GM21526 (cell line): Measurements from ENCODE around the gene ARHGAP5.
"Not testable (repeated sequence)": the region's sequence is repeated elsewhere in the genome, so short reads cannot be mapped to it uniquely, and the experiment has no call there.

Experiments used
- ATAC-seq: cut with Tn5 transposase; IDR thresholded peaks from one replicate; pipeline ENCODE4 v1.9.1; 2021; ENCODE audit warnings: moderate library complexity; ENCODE audit not compliant: unreplicated experiment, low FRiP score

The ARHGAP5 gene

DNA sequence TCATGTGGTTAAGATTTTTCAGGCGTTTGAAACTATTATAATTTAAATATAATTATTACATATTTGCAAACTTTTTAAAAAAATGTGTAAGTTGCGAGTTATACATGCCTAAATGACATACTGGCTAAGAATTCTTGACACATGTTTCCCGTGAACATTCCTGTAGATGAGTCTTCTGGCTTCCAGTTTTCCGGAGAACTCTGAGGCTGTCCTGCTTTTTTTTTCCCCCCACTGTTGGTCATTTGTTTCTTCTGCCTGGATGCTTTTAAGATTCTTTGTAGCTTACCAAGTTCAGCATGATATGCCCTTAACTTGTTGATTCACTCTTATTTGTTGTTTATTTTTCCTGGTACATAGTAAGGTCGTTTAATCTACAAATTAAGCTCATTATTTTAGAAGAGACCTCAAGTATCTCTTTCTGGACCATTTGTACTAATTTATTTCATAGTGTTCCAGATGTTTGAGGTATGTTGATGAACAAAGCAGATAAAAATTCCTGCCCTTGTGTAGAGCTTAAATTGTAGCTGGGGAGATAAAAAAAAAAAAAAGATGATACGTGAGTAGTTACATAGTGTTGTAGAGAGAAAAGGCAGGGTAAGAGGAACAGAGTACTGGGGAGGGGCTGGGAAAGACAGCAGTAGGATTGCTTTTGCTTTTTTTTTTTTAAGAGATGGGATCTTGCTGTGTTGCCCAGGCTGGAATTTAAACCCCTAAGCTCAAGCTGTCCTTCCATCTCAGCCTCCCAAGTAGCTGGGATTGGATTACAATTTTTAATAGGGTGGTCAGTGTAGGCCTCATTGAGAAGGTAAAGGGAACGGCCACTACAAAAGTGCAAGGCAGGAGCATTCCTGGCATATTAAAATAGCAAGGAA is 32.8 kb downstream of the ARHGAP5 start:
- ATAC-seq: no peak

GRCh38 chr14:32110548-32110896 is 33.4 kb downstream of the ARHGAP5 start:
- no peak for ATAC-seq

- ATAC-seq: no peak
These were observed 44.4 kb downstream of the ARHGAP5 start for GRCh38 chr14:32121536-32121935.

- ATAC-seq: no peak
These were observed 44.8 kb downstream of the ARHGAP5 start for GRCh38 chr14:32121948-32122347.

DNA sequence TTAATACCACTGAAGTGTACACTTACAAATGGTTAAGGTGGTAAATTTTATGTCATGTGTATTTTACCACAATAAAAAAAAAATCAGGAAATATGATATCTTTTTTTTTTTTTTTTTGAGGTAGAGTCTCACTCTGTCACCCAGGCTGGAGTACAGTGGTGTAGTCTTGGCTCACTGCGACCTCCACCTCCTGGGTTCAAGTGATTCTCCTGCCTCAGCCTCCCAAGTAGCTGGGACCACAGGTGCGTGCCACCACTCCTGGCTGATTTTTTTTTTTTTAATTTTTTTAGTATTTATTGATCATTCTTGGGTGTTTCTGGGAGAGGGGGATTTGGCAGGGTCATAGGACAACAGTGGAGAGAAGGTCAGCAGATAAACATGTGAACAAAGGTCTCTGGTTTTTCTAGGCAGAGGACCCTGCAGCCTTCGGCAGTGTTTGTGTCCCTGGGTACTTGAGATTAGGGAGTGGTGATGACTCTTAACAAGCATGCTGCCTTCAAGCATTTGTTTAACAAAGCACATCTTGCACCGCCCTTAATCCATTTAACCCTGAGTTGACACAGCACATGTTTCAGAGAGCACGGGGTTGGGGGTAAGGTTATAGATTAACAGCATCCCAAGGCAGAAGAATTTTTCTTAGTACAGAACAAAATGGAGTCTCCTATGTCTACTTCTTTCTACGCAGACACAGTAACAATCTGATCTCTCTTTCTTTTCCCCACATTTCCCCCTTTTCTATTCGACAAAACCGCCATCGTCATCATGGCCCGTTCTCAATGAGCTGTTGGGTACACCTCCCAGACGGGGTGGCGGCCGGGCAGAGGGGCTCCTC is 50.0 kb downstream of the ARHGAP5 start:
- not testable (repeated sequence) for ATAC-seq

DNA sequence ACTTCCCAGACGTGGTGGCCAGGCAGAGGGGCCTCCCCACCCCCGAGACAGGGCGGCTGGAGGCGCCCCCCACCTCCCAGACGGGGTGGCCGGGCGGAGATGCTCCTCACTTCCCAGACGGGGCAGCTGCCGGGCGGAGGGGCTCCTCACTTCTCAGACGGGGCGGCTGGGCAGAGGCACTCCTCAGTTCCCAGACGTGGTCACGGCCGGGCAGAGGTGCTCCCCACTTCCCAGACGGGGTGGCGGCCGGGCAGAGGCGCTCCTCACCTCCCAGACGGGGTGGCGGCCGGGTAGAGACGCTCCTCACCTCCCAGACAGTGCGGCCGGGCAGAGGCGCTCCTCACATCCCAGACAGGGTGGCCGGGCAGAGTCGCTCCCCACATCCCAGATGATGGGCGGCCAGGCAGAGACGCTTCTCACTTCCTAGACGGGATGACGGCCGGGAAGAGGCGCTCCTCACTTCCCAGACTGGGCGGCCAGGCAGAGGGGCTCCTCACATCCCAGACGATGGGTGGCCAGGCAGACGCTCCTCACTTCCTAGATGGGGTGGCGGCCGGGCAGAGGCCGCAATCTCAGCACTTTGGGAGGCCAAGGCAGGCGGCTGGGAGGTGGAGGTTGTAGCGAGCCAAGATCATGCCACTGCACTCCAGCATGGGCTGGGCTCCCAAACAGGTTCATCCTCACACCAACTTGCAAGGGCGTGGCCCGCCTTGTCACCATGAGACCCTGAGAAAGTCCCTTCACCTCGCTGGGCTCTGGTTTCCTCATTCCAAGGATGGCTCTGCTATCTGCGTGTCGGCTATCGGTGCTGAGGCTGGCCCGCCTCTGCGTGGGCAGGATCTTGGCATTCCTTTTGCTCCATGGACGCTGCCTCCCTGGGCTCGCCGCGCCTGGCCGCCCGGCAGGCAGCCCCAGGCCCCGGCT is 50.9 kb downstream of the ARHGAP5 start:
- not testable (repeated sequence) for ATAC-seq

- no peak for ATAC-seq
These were observed 51.6 kb downstream of the ARHGAP5 start for GRCh38 chr14:32128703-32129102.

DNA sequence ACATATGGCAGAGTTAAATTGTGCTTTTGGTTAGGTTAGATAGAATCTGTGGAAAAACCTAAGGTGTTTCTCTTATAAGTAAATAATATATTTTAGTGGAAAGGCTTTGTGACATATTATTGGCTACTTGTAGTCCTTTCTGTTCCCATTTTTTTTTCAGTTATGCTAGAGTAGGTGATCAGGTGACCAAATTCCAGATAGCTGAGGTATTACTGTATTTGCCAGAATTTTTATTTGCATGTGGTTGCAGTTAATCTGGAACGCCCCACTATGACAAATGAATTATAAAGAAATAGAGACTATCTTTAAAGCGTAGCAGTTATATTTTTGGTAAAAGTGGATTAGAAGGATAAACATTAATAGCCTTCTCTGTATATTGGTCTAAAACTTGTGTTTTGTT is 52.0 kb downstream of the ARHGAP5 start:
- no peak for ATAC-seq

DNA sequence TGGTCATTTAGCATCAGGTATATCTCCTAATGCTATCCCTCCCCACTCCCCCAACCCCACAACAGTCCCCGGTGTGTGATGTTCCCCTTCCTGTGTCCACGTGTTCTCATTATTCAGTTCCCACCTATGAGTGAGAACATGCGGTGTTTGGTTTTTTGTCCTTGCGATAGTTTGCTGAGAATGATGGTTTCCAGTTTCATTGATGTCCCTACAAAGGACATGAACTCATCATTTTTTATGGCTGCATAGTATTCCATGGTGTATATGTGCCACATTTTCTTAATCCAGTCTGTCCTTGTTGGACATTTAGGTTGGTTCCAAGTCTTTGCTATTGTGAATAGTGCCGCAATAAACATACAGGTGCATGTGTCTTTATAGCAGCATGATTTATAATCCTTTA is 54.6 kb downstream of the ARHGAP5 start:
- ATAC-seq: not testable (repeated sequence)

DNA sequence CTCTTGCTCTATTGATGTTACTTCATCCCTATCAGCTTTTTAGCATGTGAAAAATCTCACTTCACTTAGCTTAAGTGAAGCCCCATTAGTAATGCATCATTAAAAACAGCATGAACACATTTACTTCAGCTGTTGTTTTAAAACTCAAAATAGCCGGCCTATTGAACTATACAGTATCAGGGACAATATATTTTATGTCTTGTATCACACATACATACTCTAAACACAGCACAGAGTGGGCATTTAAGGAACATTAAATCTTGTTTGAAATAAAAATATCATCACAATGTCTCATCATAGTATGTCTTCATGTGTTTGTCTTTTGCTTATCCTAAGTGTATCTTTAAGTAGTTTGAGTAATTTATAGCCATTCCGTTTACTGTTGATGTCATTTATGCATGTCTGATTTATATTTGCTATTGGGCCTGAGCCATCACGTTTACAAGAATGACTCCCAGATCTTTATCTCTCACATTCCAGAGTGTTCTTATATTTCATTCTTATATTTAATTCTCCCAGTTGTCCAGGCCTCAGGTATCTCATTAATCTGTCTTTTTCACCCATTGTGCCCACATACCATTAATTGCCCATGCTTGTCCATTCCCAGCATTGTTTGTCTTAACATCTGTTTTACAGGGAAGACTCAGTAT is 57.5 kb downstream of the ARHGAP5 start:
- no peak for ATAC-seq

DNA sequence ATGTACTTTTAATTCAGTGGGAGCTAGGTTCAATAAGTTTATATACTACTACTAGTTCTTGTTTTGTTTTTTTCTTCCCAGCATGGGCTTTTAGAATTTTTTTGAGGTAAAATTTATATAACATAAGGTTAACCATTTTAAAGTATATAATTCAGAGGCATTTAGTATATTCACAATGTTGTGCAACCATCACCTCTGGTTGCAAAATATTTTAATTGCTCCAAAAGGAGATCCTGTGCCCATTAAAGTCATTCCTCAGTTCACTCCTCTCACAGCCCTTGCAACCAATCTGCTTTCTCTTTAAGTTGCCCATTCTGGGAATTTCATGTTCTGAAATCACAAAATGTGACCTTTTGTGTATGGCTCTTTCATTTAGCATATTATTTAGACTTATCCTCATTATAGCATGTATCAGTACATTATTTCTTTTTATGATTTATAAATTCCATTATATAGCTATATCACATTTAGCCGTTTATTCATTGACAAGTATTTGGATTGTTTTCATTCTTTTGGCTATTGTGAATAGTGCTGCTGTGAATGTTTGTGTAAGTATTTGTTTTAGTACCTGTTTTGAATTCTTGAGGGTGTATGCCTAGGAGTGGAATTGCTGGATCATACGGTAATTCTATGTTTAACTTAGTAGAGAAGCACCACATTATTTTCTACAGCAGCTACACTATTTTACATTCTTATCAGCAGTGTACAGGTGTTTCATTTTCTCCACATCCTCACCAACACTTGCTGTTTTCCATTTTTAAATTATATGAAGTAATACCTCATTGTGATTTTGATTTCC is 59.1 kb downstream of the ARHGAP5 start:
- no peak for ATAC-seq

DNA sequence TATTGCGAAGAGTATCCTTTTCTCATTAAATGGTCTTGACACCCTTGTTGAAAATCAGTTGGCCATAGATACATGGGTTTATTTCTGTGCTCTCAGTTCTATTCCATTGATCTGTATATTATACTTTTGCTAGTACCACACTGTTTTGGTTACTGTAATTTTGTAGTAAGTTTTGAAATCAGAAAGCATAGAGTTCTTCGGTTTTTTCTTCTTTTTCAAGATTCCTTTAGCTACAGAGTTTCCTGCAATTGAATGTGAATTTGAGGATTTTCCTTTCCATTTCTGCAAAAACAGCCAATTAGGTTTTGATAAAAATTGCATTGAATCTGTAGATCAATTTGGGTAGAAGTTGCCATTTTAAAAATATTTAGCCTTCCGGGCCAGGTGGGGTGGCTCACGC is 60.2 kb downstream of the ARHGAP5 start:
- no peak for ATAC-seq

DNA sequence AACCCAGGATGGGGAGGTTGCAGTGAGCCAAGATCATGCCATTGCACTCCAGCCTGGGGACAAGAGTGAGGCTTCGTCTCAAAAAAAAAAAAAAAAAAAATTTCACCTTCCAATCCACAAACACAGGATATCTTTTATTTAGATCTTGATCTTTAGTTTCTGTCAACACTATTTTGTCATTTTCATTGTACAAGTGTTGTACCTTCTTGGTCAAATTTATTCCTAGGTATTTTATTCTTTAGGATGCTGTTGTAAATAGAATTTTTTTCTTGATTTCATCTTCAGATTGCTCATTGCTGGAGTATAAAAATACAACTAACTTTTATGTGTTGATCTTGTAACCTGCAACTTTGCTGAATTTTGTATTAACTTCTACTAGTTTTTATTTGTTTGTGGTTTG is 60.8 kb downstream of the ARHGAP5 start:
- ATAC-seq: no peak

DNA sequence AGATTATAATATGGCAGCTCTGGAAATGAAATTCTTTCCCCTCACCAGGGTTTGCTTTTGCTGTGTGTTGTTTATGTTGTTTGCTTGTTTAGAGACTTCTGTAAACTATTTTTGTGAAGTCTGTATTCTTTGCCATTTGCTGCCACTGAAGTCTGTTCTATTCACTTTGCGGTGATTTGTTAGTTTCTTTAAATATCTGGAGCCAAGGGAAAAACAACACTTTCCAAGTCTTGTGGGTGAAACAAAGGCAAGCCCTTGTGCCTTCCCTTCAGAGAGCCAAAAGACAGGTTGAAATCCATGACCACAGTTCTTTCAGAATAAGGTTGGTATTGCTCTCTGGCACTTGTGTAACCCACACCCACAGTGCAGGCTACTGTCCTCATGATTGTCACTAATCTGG is 65.2 kb downstream of the ARHGAP5 start:
- no peak for ATAC-seq

DNA sequence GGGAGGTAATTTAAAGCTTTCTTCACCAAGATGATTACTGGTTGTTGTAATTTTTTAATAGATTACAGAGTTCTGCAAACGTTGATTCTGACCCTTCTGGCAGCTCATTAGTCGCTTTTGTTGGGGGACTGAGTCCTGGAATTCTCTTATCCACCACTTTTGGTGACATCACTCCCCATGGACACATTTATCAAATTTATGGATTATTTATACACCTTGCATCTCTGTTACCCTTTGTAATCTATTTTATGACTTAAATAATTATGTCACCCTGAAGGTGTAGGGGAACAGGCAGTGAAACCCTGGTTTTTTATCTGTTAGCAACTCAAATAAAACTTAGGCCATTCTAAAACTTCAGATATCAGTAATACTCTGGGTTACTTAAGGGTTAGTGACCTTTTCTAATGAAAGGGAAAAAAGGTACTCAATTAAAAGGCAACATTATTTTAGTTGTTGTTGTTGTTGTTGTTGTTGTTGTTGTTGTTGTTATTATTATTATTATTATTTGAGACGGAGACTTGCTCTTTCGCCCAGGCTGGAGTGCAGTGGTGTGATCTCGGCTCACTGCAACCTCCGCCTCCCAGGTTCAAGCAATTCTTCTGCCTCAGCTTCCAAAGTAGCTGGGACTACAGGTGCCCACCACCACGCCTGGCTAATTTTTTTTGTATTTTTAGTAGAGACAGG is 65.8 kb downstream of the ARHGAP5 start:
- no peak for ATAC-seq

DNA sequence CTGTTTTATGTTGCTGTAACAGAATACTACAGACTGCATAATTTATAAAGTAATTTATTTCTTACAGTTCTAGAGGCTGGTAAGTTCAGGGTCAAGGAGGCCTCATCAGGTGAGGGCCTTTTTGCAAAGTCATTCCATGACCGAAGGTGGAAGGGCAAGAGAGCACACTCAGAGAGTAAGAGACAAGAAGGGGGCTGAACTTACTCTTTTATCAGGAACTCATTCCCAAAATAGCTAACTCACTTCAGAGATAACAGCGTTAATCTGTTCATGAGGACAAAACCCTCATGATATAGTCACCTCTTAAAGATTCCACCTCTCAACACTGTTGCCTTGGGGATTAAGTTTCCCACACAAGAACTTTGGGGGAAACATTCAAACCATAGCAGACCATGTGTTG is 73.3 kb downstream of the ARHGAP5 start:
- no peak for ATAC-seq

- ATAC-seq: no peak
These were observed 88.9 kb downstream of the ARHGAP5 start for GRCh38 chr14:32166029-32166428.

DNA sequence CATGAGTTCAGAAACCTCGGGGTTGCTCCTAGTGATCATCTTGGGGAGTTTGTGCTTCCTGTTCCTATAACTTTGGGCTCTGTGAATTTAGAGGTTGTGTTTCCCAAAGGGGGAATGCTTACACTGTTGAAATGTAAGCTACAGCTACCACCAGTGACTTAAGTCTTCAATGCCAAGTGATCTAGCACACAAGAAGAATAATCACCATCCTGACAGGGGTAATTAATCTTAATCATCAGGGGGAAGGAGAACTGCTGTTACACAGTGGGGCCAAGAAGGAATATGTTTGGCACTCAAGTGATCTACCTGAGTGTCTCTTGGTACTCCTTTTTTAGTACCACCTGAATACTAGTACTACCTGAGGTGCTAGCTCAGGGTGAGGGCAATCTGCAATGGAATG is 89.8 kb downstream of the ARHGAP5 start:
- no peak for ATAC-seq

DNA sequence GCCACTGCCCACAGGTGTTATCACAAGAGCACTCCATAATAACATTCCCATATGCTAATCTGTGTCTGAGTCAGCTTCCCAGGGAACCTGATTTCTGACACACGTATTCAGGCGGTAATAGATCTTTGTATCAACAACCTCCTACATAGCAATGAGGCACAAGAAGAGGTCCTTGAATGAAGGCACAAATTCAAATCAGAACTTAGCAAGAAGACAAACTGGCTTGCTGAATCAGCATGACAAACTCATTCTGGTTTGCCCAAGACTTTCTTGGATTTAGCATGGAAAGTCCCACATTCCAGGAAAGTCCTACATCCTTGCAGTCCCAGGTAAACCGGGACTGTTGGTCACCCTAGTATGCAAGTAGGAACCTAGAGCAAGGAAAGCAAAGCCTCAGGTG is 90.8 kb downstream of the ARHGAP5 start:
- ATAC-seq: no peak
